Activated CD4-positive, alpha-beta T cell treated with anti-CD3 and anti-CD28 coated beads, Interleukin-2, Interleukin-6, amounts not matched to agents 100 ng/mL and 50 ng/mL, durations not matched to agents 16 hours and 8 hours (primary cell): ENCODE results near the gene RASL10B.
"Not testable (repeated sequence)": the region's sequence is repeated elsewhere in the genome, so short reads cannot be mapped to it uniquely, and the experiment has no call there.

Source experiments
- DNase-seq: peaks from one replicate; pipeline ENCODE4 v3.0.0-alpha.2; 2020

The RASL10B gene

GRCh38 chr17:35743626-35744328 is 12.3 kb downstream of the RASL10B start:
- peak; percentile 21 for DNase-seq

GRCh38 chr17:35744830-35745229 is 13.4 kb downstream of the RASL10B start:
- DNase-seq: no peak

GRCh38 chr17:35745246-35745645 is 13.8 kb downstream of the RASL10B start:
- DNase-seq: no peak

- DNase-seq: no peak
Observed at GRCh38 chr17:35745749-35746320, 14.4 kb downstream of the RASL10B start.

GRCh38 chr17:35747540-35748017 is 16.1 kb downstream of the RASL10B start:
- peak; percentile 84 for DNase-seq

GRCh38 chr17:35748341-35748841 is 17.0 kb downstream of the RASL10B start:
- DNase-seq: no peak

GRCh38 chr17:35748979-35749378 is 17.5 kb downstream of the RASL10B start:
- DNase-seq: no peak

- no peak for DNase-seq
Observed at GRCh38 chr17:35749560-35750412, 18.3 kb downstream of the RASL10B start.

GRCh38 chr17:35750526-35751395 is 19.3 kb downstream of the RASL10B start:
- no peak for DNase-seq

GRCh38 chr17:35751541-35751940 is 20.1 kb downstream of the RASL10B start:
- DNase-seq: not testable (repeated sequence)

- DNase-seq: no peak
Observed at GRCh38 chr17:35752471-35752870, 21.0 kb downstream of the RASL10B start.

GRCh38 chr17:35752945-35753764 is 21.7 kb downstream of the RASL10B start, which contains the start of gene GAS2L2:
TSS of gene GAS2L2 (minus strand) at chr17:35753239. CDS start at chr17:35752850, 389 bp downstream.
- no peak for DNase-seq

- DNase-seq: no peak
Observed at GRCh38 chr17:35757243-35757642, 25.8 kb downstream of the RASL10B start.

- DNase-seq: no peak
Observed at GRCh38 chr17:35760587-35760986, 29.1 kb downstream of the RASL10B start, which contains the start of gene C17orf50. TSS of gene C17orf50 (plus strand) at chr17:35760887. CDS start at chr17:35760942, 55 bp downstream.

GRCh38 chr17:35761601-35762000 is 30.2 kb downstream of the RASL10B start:
- DNase-seq: no peak

- DNase-seq: no peak
Observed at GRCh38 chr17:35763767-35764122, 32.3 kb downstream of the RASL10B start.

- peak; percentile 93 for DNase-seq
Observed at GRCh38 chr17:35764123-35764991, 32.9 kb downstream of the RASL10B start.

- DNase-seq: no peak
Observed at GRCh38 chr17:35765086-35765710, 33.8 kb downstream of the RASL10B start.

GRCh38 chr17:35765756-35766488 is 34.5 kb downstream of the RASL10B start:
- DNase-seq: no peak
